Fibroblast of lung (primary cell): ENCODE results near the gene MALL. TPM values are rescaled to one million over a fixed set of nuclear protein-coding genes. Genes with fewer than 3 reads are reported as not detected.

Experiments
- DNase-seq, 2 donors: peaks; one replicate each; pipeline versions ENCODE4 v3.0.0 to v3.0.0-alpha.2; 2010; ENCODE audit warnings: low read depth in 2 of 2
- H2AFZ ChIP-seq: 2 replicates; pipeline ENCODE4 v1.5.1; 2012; ENCODE audit warnings: low read length, control low read depth, inconsistent platforms
- H3K27ac ChIP-seq: 2 replicates; pipeline ENCODE4 v1.5.1; 2011; ENCODE audit warnings: low read length, control low read depth; ENCODE audit not compliant: insufficient read depth
- H3K27me3 ChIP-seq: 2 replicates; pipeline ENCODE4 v1.5.1; 2011; ENCODE audit warnings: mild to moderate bottlenecking, low read length; ENCODE audit not compliant: control insufficient read depth, insufficient read depth
- H3K36me3 ChIP-seq: 2 replicates; pipeline ENCODE4 v1.5.1; 2011; ENCODE audit warnings: low read length; ENCODE audit not compliant: control insufficient read depth, insufficient read depth
- H3K4me1 ChIP-seq: 2 replicates; pipeline ENCODE4 v1.5.1; 2011; ENCODE audit warnings: low read length; ENCODE audit not compliant: control insufficient read depth, insufficient read depth; ENCODE audit errors: extremely low read depth
- H3K4me2 ChIP-seq: 2 replicates; pipeline ENCODE4 v1.5.1; 2011; ENCODE audit warnings: low read length, control low read depth; ENCODE audit not compliant: insufficient read depth; ENCODE audit errors: extremely low read depth
- H3K4me3 ChIP-seq, 4 experiments: fragments of 200-600 bp in 1 of 4; sonication (generic) in 1 of 4; replicated peaks in 1 of 4; 2 replicates each; pipeline ENCODE4 v1.5.1; 2011 to 2016; ENCODE audit warnings: low read length in 4 of 4, low read depth in 3 of 4, mild to moderate bottlenecking in 3 of 4, control low read depth in 2 of 4, inconsistent platforms in 1 of 4, mixed read lengths in 1 of 4; ENCODE audit not compliant: insufficient read depth in 1 of 4; ENCODE audit errors: control extremely low read depth in 1 of 4
- H3K79me2 ChIP-seq: 2 replicates; pipeline ENCODE4 v1.5.1; 2012; ENCODE audit warnings: mild to moderate bottlenecking, low read length, inconsistent platforms; ENCODE audit not compliant: control insufficient read depth, insufficient read depth
- H3K9ac ChIP-seq: 2 replicates; pipeline ENCODE4 v1.5.1; 2011; ENCODE audit warnings: mild to moderate bottlenecking, low read length, control low read depth; ENCODE audit not compliant: insufficient read depth
- H3K9me3 ChIP-seq: 2 replicates; pipeline ENCODE4 v1.5.1; 2012; ENCODE audit warnings: low read depth, low read length; ENCODE audit not compliant: control insufficient read depth, insufficient read depth
- H4K20me1 ChIP-seq: 2 replicates; pipeline ENCODE4 v1.5.1; 2011; ENCODE audit warnings: low read length; ENCODE audit not compliant: control insufficient read depth, insufficient read depth; ENCODE audit errors: extremely low read depth
- EZH2 ChIP-seq: IDR thresholded peaks from 2 replicates; pipeline ENCODE4 v1.5.1; 2012; ENCODE audit warnings: low read length, control low read depth, mild to moderate bottlenecking; ENCODE audit errors: missing control alignments
- polyA plus RNA-seq, 2 donors: library from polyadenylated mRNA; depleted of rRNA in 1 of 2; stranded (reverse) in 1 of 2; unstranded in 1 of 2; fragments of >200 nt; gene quantifications; 2 replicates each; pipeline ENCODE4 v1.2.1, GENCODE V29; 2011 to 2012; ENCODE audit warnings: missing spikeins in 1 of 2
- total RNA-seq: library from RNA; depleted of rRNA; stranded (reverse); fragments of >200 nt; gene quantifications from 2 replicates; pipeline ENCODE4 v1.2.1, GENCODE V29; 2014
- TF ChIP-seq, protein P1 (sequence below), 2 donors: IDR thresholded peaks in 1 of 2; conservative IDR thresholded peaks in 1 of 2; 1 replicate in 1 of 2; 2 replicates in 1 of 2; pipeline ENCODE4 v1.5.1; 2011 to 2012; ENCODE audit warnings: low read length in 2 of 2, control low read depth in 1 of 2, inconsistent platforms in 1 of 2, low read depth in 1 of 2, mild to moderate bottlenecking in 1 of 2

Gene MALL
- total and polyA plus RNA-seq, 2 donors (not counting 1 experiment from before 2014, with no cell fraction given), result 3.1 to 3.6 TPM

GRCh38 chr2:110105183-110105582 lies 10.4 kb downstream of the MALL start:
- DNase-seq, result no peak
- Histone ChIP-seq H3K4me1 (peaks cover 35% of the 10 kb centered on the region), H4K20me1 (no peaks in the 10 kb centered on the region), H2AFZ (no peak overlapping the region), H3K9ac (no peak overlapping the region), H3K4me3 (no peak overlapping the region), H3K9me3 (no peaks in the 10 kb centered on the region), H3K36me3 (no peaks in the 10 kb centered on the region), H3K27me3 (no peaks in the 10 kb centered on the region), H3K27ac (peak overlapping the region; percentile 65), H3K79me2 (peaks cover 2% of the 10 kb centered on the region), H3K4me2 (no peak overlapping the region)
- TF ChIP-seq, protein P1, sequence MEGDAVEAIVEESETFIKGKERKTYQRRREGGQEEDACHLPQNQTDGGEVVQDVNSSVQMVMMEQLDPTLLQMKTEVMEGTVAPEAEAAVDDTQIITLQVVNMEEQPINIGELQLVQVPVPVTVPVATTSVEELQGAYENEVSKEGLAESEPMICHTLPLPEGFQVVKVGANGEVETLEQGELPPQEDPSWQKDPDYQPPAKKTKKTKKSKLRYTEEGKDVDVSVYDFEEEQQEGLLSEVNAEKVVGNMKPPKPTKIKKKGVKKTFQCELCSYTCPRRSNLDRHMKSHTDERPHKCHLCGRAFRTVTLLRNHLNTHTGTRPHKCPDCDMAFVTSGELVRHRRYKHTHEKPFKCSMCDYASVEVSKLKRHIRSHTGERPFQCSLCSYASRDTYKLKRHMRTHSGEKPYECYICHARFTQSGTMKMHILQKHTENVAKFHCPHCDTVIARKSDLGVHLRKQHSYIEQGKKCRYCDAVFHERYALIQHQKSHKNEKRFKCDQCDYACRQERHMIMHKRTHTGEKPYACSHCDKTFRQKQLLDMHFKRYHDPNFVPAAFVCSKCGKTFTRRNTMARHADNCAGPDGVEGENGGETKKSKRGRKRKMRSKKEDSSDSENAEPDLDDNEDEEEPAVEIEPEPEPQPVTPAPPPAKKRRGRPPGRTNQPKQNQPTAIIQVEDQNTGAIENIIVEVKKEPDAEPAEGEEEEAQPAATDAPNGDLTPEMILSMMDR (conservative IDR thresholded peaks at IDR 0.05 in 1 of 2, IDR thresholded peaks at IDR 0.05 in 1 of 2; ENCODE audit: low read depth in 1 of 2, low read length in 2 of 2), result no peak
- TF ChIP-seq EZH2, result no peak

DNA sequence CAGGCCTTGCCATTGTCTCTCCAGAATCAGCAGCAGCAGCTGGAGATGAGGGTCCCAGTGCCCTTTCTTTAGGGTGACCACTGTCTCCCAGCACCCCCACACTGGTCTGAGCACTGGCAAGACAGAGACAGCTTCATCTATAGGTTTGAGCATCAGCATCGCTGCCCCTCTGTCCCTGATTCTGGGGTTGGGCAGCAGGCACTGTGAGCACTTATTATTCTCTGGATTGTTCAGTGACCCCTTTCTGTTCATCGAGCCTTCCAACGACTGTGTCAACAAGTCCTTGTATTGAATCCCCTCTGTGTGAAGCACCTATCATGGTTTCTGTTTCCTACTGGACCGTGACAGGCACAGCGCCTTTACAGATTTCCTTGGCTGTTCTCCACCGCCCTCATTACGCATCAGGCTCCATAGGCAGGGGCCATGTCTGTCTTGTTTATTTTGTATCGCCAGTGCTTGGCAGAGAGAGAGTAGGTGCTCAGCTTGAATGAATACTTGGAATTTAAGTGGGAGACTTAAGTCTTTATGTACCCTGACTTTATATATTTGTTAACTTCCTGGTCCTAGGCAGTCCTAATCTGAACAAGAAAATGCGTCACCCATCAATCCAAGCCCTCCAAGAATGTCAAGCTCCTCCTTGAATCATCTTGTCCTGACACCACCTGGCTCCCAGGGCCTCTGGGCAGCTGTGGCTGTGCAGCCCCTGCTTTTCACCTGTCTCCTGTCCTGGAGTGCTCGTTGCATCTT lies 11.4 kb downstream of the MALL start:
- H3K4me2 ChIP-seq, result no peak overlapping the region
- peaks cover 35% of the 10 kb centered on the region for H3K4me1 ChIP-seq
- peaks cover 2% of the 10 kb centered on the region for H3K79me2 ChIP-seq
- no peaks in the 10 kb centered on the region for H4K20me1 ChIP-seq
- H3K27ac ChIP-seq, result no peak overlapping the region
- H3K27me3 ChIP-seq, result no peaks in the 10 kb centered on the region
- DNase-seq, result peak in 1 of 2 donors; percentile 91
- no peak for TF ChIP-seq EZH2
- TF ChIP-seq, protein P1 (conservative IDR thresholded peaks at IDR 0.05 in 1 of 2, IDR thresholded peaks at IDR 0.05 in 1 of 2; ENCODE audit: low read depth in 1 of 2, low read length in 2 of 2), result no peak
- no peaks in the 10 kb centered on the region for H3K36me3 ChIP-seq
- no peak overlapping the region for H3K9ac ChIP-seq
- no peak overlapping the region for H3K4me3 ChIP-seq
- no peak overlapping the region for H2AFZ ChIP-seq
- H3K9me3 ChIP-seq, result no peaks in the 10 kb centered on the region

DNA sequence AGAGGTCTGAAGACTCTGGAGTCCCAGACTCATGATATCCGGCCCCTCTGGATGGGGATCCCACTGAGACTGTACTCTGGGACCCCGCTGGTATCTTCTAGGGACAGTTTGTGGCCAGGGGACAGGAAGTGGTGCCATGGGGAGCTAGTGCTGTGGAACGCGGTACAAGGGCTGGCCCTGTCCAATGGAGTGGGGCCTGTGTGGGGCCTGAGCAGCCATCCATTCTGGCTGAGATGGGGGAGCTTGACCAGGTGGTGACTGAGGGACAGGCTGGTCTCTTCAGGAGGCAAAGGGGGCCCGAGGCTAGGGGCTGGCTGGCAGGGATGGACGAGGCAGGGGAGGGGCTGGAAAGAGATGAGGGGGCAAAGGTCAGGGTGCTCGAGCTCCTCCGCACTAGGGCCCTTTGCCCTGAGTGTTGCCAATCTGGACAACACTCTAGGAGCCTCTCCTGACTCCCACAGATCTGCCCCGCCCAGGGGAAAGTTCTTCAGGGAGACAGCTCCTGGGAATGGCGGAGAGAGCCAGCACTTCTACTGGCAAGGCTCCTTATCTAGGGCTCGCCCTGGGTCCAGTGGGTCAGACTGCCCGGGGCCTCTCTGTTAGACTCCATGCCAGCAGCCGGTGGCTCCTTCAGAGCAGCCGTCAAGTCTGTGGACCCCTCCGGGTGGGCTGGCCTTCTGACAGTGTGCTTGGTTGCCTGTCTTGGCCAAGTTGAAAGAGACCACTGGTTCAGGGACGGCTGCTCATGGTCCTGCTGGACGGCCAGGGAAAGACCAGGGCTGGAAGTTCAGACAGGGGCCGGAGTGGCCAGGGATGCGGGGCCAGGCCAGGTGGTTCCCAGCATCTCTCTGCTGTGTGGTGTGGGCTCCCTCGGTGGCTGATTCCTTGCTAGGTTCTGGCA lies 12.3 kb downstream of the MALL start:
- Histone ChIP-seq H4K20me1 (no peaks in the 10 kb centered on the region), H3K27me3 (no peaks in the 10 kb centered on the region), H3K9ac (no peak overlapping the region), H3K4me2 (no peak overlapping the region), H3K27ac (peak overlapping the region; percentile 98), H3K79me2 (peaks cover 2% of the 10 kb centered on the region), H3K4me3 (no peak overlapping the region), H3K9me3 (no peaks in the 10 kb centered on the region), H2AFZ (no peak overlapping the region), H3K4me1 (peaks cover 35% of the 10 kb centered on the region), H3K36me3 (no peaks in the 10 kb centered on the region)
- TF ChIP-seq EZH2, result no peak
- TF ChIP-seq, protein P1 (conservative IDR thresholded peaks at IDR 0.05 in 1 of 2, IDR thresholded peaks at IDR 0.05 in 1 of 2; ENCODE audit: low read depth in 1 of 2, low read length in 2 of 2), result no peak
- DNase-seq, result no peak
